ENCODE measurements around the gene AMDHD1. TPM values are rescaled to one million over a fixed set of nuclear protein-coding genes. Genes with fewer than 3 reads are reported as not detected.

Gene AMDHD1
- total RNA-seq, 1 experiment from 2014 or later, result 1.6 TPM

DNA sequence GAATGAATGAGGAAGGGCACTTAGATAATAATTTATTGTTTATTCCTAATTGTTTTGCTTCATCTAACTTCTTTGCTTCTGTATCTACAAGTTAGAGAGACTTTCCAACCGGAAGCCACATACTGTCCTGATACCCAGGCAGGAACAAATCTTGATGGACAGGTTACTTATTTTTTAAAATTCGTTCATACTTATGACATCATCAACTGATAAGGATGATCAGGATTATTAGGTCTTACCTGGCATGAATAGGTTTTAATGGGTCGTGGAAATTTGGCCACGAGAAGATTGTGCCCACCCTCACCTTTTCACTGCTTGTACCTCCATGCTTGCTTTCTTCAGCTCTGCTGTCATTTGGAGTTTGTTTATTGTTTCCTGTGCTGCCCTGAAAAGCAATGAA is 45.0 kb upstream of the AMDHD1 start (continued):
- TF ChIP-seq, protein P1, sequence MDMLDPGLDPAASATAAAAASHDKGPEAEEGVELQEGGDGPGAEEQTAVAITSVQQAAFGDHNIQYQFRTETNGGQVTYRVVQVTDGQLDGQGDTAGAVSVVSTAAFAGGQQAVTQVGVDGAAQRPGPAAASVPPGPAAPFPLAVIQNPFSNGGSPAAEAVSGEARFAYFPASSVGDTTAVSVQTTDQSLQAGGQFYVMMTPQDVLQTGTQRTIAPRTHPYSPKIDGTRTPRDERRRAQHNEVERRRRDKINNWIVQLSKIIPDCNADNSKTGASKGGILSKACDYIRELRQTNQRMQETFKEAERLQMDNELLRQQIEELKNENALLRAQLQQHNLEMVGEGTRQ (CRISPR knock-in tag; IDR thresholded peaks at IDR 0.05), result no peak
- no peak for TF ChIP-seq GABPB1 (CRISPR knock-in tag; IDR thresholded peaks at IDR 0.05)
- TF ChIP-seq IRF2 (CRISPR knock-in tag; IDR thresholded peaks at IDR 0.05; ENCODE audit: borderline replicate concordance, low read depth), result no peak
- no peak for TF ChIP-seq TEAD4 (CRISPR knock-in tag; IDR thresholded peaks at IDR 0.05)
- TF ChIP-seq CBFB (CRISPR knock-in tag; IDR thresholded peaks at IDR 0.05; ENCODE audit: low read depth), result no peak
- TF ChIP-seq GTF2I (CRISPR knock-in tag; conservative IDR thresholded peaks at IDR 0.05), result no peak
- TF ChIP-seq ZNF396 (CRISPR knock-in tag; IDR thresholded peaks at IDR 0.05; ENCODE audit: borderline replicate concordance), result no peak
- TF ChIP-seq NR2C2 (CRISPR knock-in tag; IDR thresholded peaks at IDR 0.05), result no peak
- no peak for TF ChIP-seq FOXK1 (CRISPR knock-in tag; IDR thresholded peaks at IDR 0.05)
- TF ChIP-seq ZNF138 (CRISPR knock-in tag; conservative IDR thresholded peaks at IDR 0.05), result no peak
- TF ChIP-seq ZNF512 (CRISPR knock-in tag; IDR thresholded peaks at IDR 0.05; ENCODE audit: borderline replicate concordance), result no peak
- TF ChIP-seq CREM (CRISPR knock-in tag; IDR thresholded peaks at IDR 0.05), result no peak
- TF ChIP-seq, protein P2, sequence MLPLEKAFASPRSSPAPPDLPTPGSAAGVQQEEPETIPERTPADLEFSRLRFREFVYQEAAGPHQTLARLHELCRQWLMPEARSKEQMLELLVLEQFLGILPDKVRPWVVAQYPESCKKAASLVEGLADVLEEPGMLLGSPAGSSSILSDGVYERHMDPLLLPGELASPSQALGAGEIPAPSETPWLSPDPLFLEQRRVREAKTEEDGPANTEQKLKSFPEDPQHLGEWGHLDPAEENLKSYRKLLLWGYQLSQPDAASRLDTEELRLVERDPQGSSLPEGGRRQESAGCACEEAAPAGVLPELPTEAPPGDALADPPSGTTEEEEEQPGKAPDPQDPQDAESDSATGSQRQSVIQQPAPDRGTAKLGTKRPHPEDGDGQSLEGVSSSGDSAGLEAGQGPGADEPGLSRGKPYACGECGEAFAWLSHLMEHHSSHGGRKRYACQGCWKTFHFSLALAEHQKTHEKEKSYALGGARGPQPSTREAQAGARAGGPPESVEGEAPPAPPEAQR (CRISPR knock-in tag; IDR thresholded peaks at IDR 0.05), result no peak
- TF ChIP-seq EMX1 (CRISPR knock-in tag; IDR thresholded peaks at IDR 0.05), result no peak

- Mint-ChIP-seq H3K27me3 (ENCODE audit: low read depth) (no peaks in the 10 kb centered on the region), H3K9me3 (peaks cover 20% of the 10 kb centered on the region), H3K27ac (no peak overlapping the region), H3K4me1 (no peaks in the 10 kb centered on the region), H3K36me3 (no peaks in the 10 kb centered on the region), H3K4me3 (no peak overlapping the region)
- POLR2A ChIA-PET, result no interaction called here
- ATAC-seq, result no peak
- CTCF ChIA-PET, result no interaction called here
- no peak for DNase-seq (ENCODE audit: low spot score)
- TF ChIP-seq IRF2 (CRISPR knock-in tag; IDR thresholded peaks at IDR 0.05; ENCODE audit: borderline replicate concordance, low read depth) (no peak), ARID4B (CRISPR knock-in tag; IDR thresholded peaks at IDR 0.05; ENCODE audit: borderline replicate concordance) (no peak), PRRX2 (CRISPR knock-in tag; IDR thresholded peaks at IDR 0.05) (no peak), ATF1 (CRISPR knock-in tag; IDR thresholded peaks at IDR 0.05) (no peak), ERG (CRISPR knock-in tag; IDR thresholded peaks at IDR 0.05) (no peak), GTF2I (CRISPR knock-in tag; conservative IDR thresholded peaks at IDR 0.05) (no peak), ZNF138 (CRISPR knock-in tag; conservative IDR thresholded peaks at IDR 0.05) (no peak), FOXP1 (CRISPR knock-in tag; IDR thresholded peaks at IDR 0.05; ENCODE audit: borderline replicate concordance) (no peak), PRDM15 (CRISPR knock-in tag; IDR thresholded peaks at IDR 0.05) (no peak)
- TF ChIP-seq, protein P2 (CRISPR knock-in tag; IDR thresholded peaks at IDR 0.05), result no peak
- TF ChIP-seq, protein P1 (CRISPR knock-in tag; IDR thresholded peaks at IDR 0.05), result no peak
These were observed 34.6 kb upstream of the AMDHD1 start for GRCh38 chr12:95908573-95908972.
